Esophagus muscularis mucosa (tissue), 4 donors: ENCODE data around the gene SRMS.

Source experiments
- EP300 ChIP-seq: sonication (generic); formaldehyde crosslinking; IDR thresholded peaks from one replicate; pipeline ENCODE4 v1.6.1; 2017; ENCODE audit warnings: antibody characterized with exemption
- POLR2A ChIP-seq: fragments of 450-650 bp; IDR thresholded peaks from one replicate; pipeline ENCODE4 v1.6.1; 2017; ENCODE audit warnings: antibody characterized with exemption, moderate library complexity, mild to moderate bottlenecking, low read depth
- POLR2AphosphoS5 ChIP-seq, 2 donors: sonication (generic); formaldehyde crosslinking; IDR thresholded peaks; one replicate each; pipeline ENCODE4 v1.6.1; 2017; ENCODE audit warnings: antibody characterized with exemption in 2 of 2
- TF ChIP-seq, protein P1 (sequence below), 3 experiments: fragments of 200-600 bp in 2 of 3; fragments of 450-650 bp in 1 of 3; sonication (generic) in 2 of 3; IDR thresholded peaks; one replicate each; pipeline ENCODE4 v1.5.1; 2017 to 2019; ENCODE audit warnings: antibody characterized with exemption in 3 of 3, mild to moderate bottlenecking in 2 of 3, moderate library complexity in 1 of 3

DNA sequence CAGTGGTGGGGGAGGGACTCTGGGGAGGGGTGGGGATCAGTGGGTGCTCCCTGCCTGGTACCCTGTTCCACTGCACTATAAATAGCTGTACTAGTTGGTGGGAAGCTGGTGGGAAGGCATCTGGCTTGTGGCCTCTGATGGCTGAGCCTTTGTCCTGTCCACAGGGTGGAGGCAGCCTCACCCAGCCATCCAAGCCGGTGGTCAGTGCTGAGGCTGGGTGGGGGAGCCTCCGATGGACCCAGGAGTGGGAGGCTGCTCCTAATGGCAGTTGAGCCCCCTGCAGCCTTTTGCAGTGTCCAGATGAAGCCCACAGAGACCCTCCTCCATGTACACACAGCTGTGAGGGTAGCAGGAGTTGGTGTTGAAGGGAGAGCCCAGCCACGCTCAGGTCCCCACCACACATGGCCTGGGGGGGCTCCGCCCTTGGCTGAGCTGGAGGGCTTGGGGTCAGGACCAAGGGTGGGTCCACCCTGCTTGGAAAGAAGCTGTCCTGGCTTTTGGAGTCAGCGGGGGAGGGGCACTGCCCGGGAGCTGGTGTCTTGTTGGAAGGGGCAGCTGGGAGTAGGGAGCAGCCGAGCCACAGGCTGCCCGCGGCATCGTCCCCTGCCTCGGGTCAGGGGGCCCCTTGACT is 24.5 kb downstream of the SRMS start:
- TF ChIP-seq, protein P1, sequence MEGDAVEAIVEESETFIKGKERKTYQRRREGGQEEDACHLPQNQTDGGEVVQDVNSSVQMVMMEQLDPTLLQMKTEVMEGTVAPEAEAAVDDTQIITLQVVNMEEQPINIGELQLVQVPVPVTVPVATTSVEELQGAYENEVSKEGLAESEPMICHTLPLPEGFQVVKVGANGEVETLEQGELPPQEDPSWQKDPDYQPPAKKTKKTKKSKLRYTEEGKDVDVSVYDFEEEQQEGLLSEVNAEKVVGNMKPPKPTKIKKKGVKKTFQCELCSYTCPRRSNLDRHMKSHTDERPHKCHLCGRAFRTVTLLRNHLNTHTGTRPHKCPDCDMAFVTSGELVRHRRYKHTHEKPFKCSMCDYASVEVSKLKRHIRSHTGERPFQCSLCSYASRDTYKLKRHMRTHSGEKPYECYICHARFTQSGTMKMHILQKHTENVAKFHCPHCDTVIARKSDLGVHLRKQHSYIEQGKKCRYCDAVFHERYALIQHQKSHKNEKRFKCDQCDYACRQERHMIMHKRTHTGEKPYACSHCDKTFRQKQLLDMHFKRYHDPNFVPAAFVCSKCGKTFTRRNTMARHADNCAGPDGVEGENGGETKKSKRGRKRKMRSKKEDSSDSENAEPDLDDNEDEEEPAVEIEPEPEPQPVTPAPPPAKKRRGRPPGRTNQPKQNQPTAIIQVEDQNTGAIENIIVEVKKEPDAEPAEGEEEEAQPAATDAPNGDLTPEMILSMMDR (IDR thresholded peaks at IDR 0.05): no peak
- TF ChIP-seq POLR2A (no peak), EP300 (no peak), POLR2AphosphoS5 (IDR thresholded peaks at IDR 0.05) (no peak)
